Measurements from ENCODE around the gene SMC5.

GRCh38 chr9:70340572-70340971 is 81.8 kb downstream of the SMC5 start:
- TF ChIP-seq, protein P1, sequence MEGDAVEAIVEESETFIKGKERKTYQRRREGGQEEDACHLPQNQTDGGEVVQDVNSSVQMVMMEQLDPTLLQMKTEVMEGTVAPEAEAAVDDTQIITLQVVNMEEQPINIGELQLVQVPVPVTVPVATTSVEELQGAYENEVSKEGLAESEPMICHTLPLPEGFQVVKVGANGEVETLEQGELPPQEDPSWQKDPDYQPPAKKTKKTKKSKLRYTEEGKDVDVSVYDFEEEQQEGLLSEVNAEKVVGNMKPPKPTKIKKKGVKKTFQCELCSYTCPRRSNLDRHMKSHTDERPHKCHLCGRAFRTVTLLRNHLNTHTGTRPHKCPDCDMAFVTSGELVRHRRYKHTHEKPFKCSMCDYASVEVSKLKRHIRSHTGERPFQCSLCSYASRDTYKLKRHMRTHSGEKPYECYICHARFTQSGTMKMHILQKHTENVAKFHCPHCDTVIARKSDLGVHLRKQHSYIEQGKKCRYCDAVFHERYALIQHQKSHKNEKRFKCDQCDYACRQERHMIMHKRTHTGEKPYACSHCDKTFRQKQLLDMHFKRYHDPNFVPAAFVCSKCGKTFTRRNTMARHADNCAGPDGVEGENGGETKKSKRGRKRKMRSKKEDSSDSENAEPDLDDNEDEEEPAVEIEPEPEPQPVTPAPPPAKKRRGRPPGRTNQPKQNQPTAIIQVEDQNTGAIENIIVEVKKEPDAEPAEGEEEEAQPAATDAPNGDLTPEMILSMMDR (IDR thresholded peaks at IDR 0.05; ENCODE audit: low read depth, low read length) = peak; percentile 51
- no peak for TF ChIP-seq EZH2phosphoT487 (IDR thresholded peaks at IDR 0.05; ENCODE audit: low read depth)
